HepG2 (cell line): Measurements from ENCODE around the gene NEK8. TPM values are rescaled to one million over a fixed set of nuclear protein-coding genes. Genes with fewer than 3 reads are reported as not detected.

Experiments used
- KDM3A ChIP-seq: IDR thresholded peaks from 2 replicates; pipeline ENCODE4 v1.6.1; 2018; ENCODE audit warnings: low read depth, missing compliant biosample characterization
- MED13 ChIP-seq: sonication (generic); formaldehyde crosslinking; IDR thresholded peaks from 2 replicates; pipeline ENCODE4 v1.5.0; 2020; ENCODE audit warnings: missing genetic modification reagents
- NCOA2 ChIP-seq: sonication (generic); formaldehyde crosslinking; IDR thresholded peaks from 2 replicates; pipeline ENCODE4 v1.8.0; 2022; ENCODE audit warnings: inconsistent platforms
- PATZ1 ChIP-seq: sonication (generic); formaldehyde crosslinking; IDR thresholded peaks from 2 replicates; pipeline ENCODE4 v1.4.0; 2020; ENCODE audit warnings: missing genetic modification reagents
- POLR2A ChIP-seq, 2 experiments: IDR thresholded peaks; 2 replicates each; pipeline ENCODE4 v1.6.1; 2011; ENCODE audit warnings: low read depth in 2 of 2, low read length in 2 of 2, mild to moderate bottlenecking in 1 of 2, moderate library complexity in 1 of 2; ENCODE audit not compliant: insufficient read depth in 1 of 2
- RNF219 ChIP-seq: sonication (generic); formaldehyde crosslinking; IDR thresholded peaks from 2 replicates; pipeline ENCODE4 v1.5.0; 2020; ENCODE audit warnings: mild to moderate bottlenecking, missing genetic modification reagents
- SIN3A ChIP-seq: IDR thresholded peaks from 2 replicates; pipeline ENCODE4 v1.6.1; 2011; ENCODE audit warnings: low read depth, mild to moderate bottlenecking, control low read depth, low read length, borderline replicate concordance
- SMAD3 ChIP-seq: sonication (generic); formaldehyde crosslinking; IDR thresholded peaks from 2 replicates; pipeline ENCODE4 v1.4.0; 2020; ENCODE audit warnings: missing genetic modification reagents
- SPEN ChIP-seq: sonication (generic); formaldehyde crosslinking; IDR thresholded peaks from 2 replicates; pipeline ENCODE4 v1.5.1; 2020; ENCODE audit warnings: low read depth, mild to moderate bottlenecking, missing genetic modification reagents
- TAF1 ChIP-seq: sonication (generic); formaldehyde crosslinking; IDR thresholded peaks from 2 replicates; pipeline ENCODE4 v1.4.0; 2020; ENCODE audit warnings: missing genetic modification reagents
- XBP1 ChIP-seq: sonication (generic); formaldehyde crosslinking; IDR thresholded peaks from 2 replicates; pipeline ENCODE4 v1.5.0; 2020; ENCODE audit warnings: missing genetic modification reagents
- ZBTB21 ChIP-seq: sonication (generic); formaldehyde crosslinking; IDR thresholded peaks from 2 replicates; pipeline ENCODE4 v1.4.0; 2020; ENCODE audit warnings: missing genetic modification reagents
- ZFP90 ChIP-seq: sonication (generic); formaldehyde crosslinking; IDR thresholded peaks from 2 replicates; pipeline ENCODE4 v1.8.0; 2022; ENCODE audit warnings: missing genetic modification reagents, mild to moderate bottlenecking, inconsistent platforms, borderline replicate concordance
- ZKSCAN8 ChIP-seq: IDR thresholded peaks from 2 replicates; pipeline ENCODE4 v1.6.1; 2016; ENCODE audit warnings: borderline replicate concordance, missing genetic modification reagents, missing compliant biosample characterization
- ZNF142 ChIP-seq: sonication (generic); formaldehyde crosslinking; IDR thresholded peaks from 2 replicates; pipeline ENCODE4 v1.4.0; 2020; ENCODE audit warnings: missing genetic modification reagents
- ZNF546 ChIP-seq: sonication (generic); formaldehyde crosslinking; conservative IDR thresholded peaks from 2 replicates; pipeline ENCODE4 v1.8.1; 2023; ENCODE audit warnings: mild to moderate bottlenecking, missing genetic modification reagents
- ZNF598 ChIP-seq: sonication (generic); formaldehyde crosslinking; IDR thresholded peaks from 2 replicates; pipeline ENCODE4 v1.5.1; 2020; ENCODE audit warnings: mild to moderate bottlenecking, missing genetic modification reagents, borderline replicate concordance
- ZNF891 ChIP-seq: sonication (generic); formaldehyde crosslinking; IDR thresholded peaks from 2 replicates; pipeline ENCODE4 v1.5.0; 2020; ENCODE audit warnings: mild to moderate bottlenecking, missing genetic modification reagents
- polyA plus RNA-seq, 8 experiments: library from polyadenylated mRNA; depleted of rRNA in 3 of 8; stranded (reverse) in 7 of 8; unstranded in 1 of 8; fragments of >200 nt; fragmentation: Illumina TruSeq in 4 of 8; extraction: Trizol in 4 of 8; gene quantifications; 2 replicates each; pipeline versions ENCODE4 v1.2.1 to v1.2.3, GENCODE V29; 2011 to 2016; ENCODE audit warnings: low read depth in 4 of 8, missing spikeins in 1 of 8, mixed read lengths in 1 of 8; ENCODE audit not compliant: insufficient read depth in 1 of 8
- total RNA-seq, 5 experiments: library from RNA; depleted of rRNA; stranded (reverse); fragments of >200 nt; fragmentation: Illumina TruSeq; extraction: Trizol; gene quantifications; 2 replicates each; pipeline ENCODE4 v1.2.3, GENCODE V29; 2016; ENCODE audit warnings: low read depth in 1 of 5

NEK8 gene
- total and polyA plus RNA-seq, 2 of the 13 experiments (the other 11 are each of a cell fraction or from before 2014, with no cell fraction given), result 5.8 to 13.5 TPM

GRCh38 chr17:28744104-28744971, 15.8 kb downstream of the NEK8 start (continued):
- TF ChIP-seq KDM3A (CRISPR knock-in tag) (0 out of 2 replicates have a peak, but pooled peaks have one; percentile 24), ZNF598 (0 out of 2 replicates have a peak, but pooled peaks have one; percentile 73), SIN3A (peak; percentile 59; the same call in 1 of the 2 replicates), ZNF142 (0 out of 2 replicates have a peak, but pooled peaks have one; percentile 48), ZNF891 (CRISPR knock-in tag) (peak; percentile 48; the same call in 1 of the 2 replicates), NCOA2 (CRISPR knock-in tag) (peak; percentile 66), MED13 (CRISPR knock-in tag) (no peak), ZFP90 (CRISPR knock-in tag) (0 out of 2 replicates have a peak, but pooled peaks have one; percentile 5), SMAD3 (CRISPR knock-in tag) (0 out of 2 replicates have a peak, but pooled peaks have one; percentile 9), POLR2A (IDR thresholded peaks at IDR 0.05; ENCODE audit: insufficient read depth in 1 of 2, low read depth in 2 of 2, low read length in 2 of 2) (peak in 1 of 2 experiments; percentile 75; a peak in 1 of 4 replicates), SPEN (CRISPR knock-in tag) (peak; percentile 47; the same call in 1 of the 2 replicates), RNF219 (CRISPR knock-in tag) (no peak), ZNF546 (0 out of 2 replicates have a peak, but pooled peaks have one; percentile 5), PATZ1 (CRISPR knock-in tag) (peak; percentile 82), ZBTB21 (CRISPR knock-in tag) (peak; percentile 99), TAF1 (CRISPR knock-in tag) (peak; percentile 36; the same call in 1 of the 2 replicates), ZKSCAN8 (no peak; the same call in 1 of the 2 replicates), XBP1 (CRISPR knock-in tag) (no peak)
